Coronary artery (tissue), 2 donors: ENCODE data around the gene MARCHF11.

Experiments used
- DNase-seq: peaks from one replicate; pipeline ENCODE4 v3.0.0-alpha.2; 2017; ENCODE audit warnings: low spot score
- H3K27ac ChIP-seq, 2 donors: fragments of 200-600 bp; sonication (generic); one replicate each; pipeline ENCODE4 v1.5.1; 2016 to 2019
- H3K4me3 ChIP-seq: fragments of 200-600 bp; sonication (generic); 2 replicates; pipeline ENCODE4 v1.5.1; 2016; ENCODE audit warnings: mild to moderate bottlenecking, moderate library complexity
- TF ChIP-seq, protein P1 (sequence below): fragments of 200-600 bp; sonication (generic); IDR thresholded peaks from one replicate; pipeline ENCODE4 v1.5.1; 2019; ENCODE audit warnings: antibody characterized with exemption

Gene MARCHF11, protein sequence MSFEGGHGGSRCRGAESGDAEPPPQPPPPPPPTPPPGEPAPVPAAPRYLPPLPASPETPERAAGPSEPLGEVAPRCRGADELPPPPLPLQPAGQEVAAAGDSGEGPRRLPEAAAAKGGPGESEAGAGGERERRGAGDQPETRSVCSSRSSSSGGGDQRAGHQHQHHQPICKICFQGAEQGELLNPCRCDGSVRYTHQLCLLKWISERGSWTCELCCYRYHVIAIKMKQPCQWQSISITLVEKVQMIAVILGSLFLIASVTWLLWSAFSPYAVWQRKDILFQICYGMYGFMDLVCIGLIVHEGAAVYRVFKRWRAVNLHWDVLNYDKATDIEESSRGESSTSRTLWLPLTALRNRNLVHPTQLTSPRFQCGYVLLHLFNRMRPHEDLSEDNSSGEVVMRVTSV

GRCh38 chr5:16179511-16179935 is at the start of gene MARCHF11:
TSS of gene MARCHF11 (minus strand) at chr5:16179791. CDS start at chr5:16179575, 216 bp downstream.
- TF ChIP-seq, protein P1, sequence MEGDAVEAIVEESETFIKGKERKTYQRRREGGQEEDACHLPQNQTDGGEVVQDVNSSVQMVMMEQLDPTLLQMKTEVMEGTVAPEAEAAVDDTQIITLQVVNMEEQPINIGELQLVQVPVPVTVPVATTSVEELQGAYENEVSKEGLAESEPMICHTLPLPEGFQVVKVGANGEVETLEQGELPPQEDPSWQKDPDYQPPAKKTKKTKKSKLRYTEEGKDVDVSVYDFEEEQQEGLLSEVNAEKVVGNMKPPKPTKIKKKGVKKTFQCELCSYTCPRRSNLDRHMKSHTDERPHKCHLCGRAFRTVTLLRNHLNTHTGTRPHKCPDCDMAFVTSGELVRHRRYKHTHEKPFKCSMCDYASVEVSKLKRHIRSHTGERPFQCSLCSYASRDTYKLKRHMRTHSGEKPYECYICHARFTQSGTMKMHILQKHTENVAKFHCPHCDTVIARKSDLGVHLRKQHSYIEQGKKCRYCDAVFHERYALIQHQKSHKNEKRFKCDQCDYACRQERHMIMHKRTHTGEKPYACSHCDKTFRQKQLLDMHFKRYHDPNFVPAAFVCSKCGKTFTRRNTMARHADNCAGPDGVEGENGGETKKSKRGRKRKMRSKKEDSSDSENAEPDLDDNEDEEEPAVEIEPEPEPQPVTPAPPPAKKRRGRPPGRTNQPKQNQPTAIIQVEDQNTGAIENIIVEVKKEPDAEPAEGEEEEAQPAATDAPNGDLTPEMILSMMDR = no peak
- DNase-seq = no peak
- H3K4me3 ChIP-seq = peak within 1 kb of the TSS; percentile 53
- no peak within 1 kb of the TSS for H3K27ac ChIP-seq

- Histone ChIP-seq H3K27ac (no peak overlapping the region), H3K4me3 (no peak overlapping the region)
- DNase-seq = no peak
- TF ChIP-seq, protein P1 = no peak
These were observed 46.3 kb upstream of the MARCHF11 start for GRCh38 chr5:16225927-16226326.

DNA sequence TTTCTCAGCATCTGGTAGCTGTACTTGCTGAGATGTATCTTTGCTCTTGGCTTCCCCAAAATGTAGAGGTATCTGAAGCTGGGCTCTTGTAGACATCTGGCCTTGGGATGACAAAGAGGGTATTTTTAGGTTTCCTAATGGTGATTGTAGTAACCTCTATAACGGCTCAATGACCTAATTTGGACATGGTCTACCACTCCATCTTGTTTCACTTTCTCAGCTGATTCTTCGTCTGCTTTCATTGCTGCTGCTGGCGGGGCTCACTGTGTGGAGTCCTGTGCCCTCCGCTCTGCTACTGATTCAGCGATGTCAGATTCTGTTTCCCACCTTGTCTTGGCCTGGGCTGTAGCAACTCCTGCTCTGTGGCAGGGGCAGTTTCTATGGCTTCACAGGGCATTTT is 12.7 kb upstream of the MARCHF11 start:
- no peak for DNase-seq
- no peak overlapping the region for H3K27ac ChIP-seq
- H3K4me3 ChIP-seq = no peak overlapping the region
- TF ChIP-seq, protein P1 = no peak

- no peak for DNase-seq
These were observed 1.1 kb upstream of the MARCHF11 start for GRCh38 chr5:16180789-16181082.

GRCh38 chr5:16179936-16180788 is 571 bp upstream of the MARCHF11 start:
- TF ChIP-seq, protein P1 = no peak
- DNase-seq = no peak
- peak overlapping the region; percentile 53 for H3K4me3 ChIP-seq
- H3K27ac ChIP-seq = no peak overlapping the region

More at GRCh38 chr5:16180789-16181082, 1.1 kb upstream of the MARCHF11 start:
- H3K4me3 ChIP-seq = no peak overlapping the region
- H3K27ac ChIP-seq = no peak overlapping the region
- TF ChIP-seq, protein P1 = no peak

DNA sequence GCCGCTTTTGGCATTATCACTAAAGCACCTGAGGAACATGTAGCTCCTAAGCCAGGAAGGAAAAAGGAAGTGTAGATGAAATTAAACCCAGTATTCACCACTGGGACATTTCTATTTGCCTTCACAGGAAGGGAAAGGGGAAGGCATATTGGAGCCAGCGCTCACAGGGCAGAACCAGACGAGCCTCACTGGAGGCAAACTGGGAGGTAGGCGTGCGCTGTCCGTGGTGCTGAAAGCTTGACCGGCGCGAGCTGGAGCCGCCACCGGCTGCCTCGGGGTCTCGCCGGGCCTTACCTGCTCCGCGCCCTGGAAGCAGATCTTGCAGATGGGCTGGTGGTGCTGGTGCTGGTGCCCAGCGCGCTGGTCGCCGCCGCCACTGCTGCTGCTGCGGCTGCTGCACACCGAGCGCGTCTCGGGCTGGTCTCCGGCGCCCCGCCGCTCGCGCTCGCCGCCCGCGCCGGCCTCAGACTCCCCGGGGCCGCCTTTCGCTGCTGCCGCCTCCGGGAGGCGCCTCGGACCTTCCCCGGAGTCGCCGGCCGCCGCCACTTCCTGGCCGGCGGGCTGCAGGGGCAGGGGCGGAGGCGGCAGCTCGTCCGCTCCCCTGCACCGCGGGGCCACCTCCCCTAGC is 732 bp downstream of the MARCHF11 start:
- TF ChIP-seq, protein P1 = no peak
- H3K4me3 ChIP-seq = peak overlapping the region; percentile 29
- DNase-seq = no peak
- no peak overlapping the region for H3K27ac ChIP-seq
